GM08714 (cell line): ENCODE data around the gene CDH18.
"Not testable (repeated sequence)": the region's sequence is repeated elsewhere in the genome, so short reads cannot be mapped to it uniquely, and the experiment has no call there.

Experiments
- H3K4me3 ChIP-seq: fragments of 200-500 bp; sonication (Bioruptor generic); 2 replicates; pipeline ENCODE4 v1.5.1; 2014; ENCODE audit warnings: mild to moderate bottlenecking, low read length, inconsistent platforms
- ZNF274 ChIP-seq: IDR thresholded peaks from 2 replicates; pipeline ENCODE4 v1.6.1; 2012; ENCODE audit warnings: mild to moderate bottlenecking, low read depth, low read length

CDH18 gene

DNA sequence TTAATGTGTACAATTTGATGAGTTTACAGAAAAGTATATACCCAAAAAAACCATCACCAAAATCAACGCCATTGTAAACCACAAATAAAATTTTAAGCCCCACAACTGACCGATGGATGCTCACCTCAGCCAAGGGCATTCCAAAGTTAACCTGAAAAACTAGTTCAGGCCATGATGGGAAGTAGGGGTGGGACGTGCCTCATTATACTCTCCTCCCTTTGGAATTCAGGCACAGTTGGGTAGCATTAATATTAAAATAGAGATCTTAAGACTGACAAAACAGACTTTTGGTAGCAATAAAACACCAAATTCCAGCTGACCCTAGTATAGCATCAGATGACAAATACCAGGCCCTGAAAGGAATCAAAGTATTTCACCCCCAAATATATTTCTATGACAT, 129.0 kb downstream of the CDH18 start:
- no peak for TF ChIP-seq ZNF274
- H3K4me3 ChIP-seq: no peak overlapping the region

DNA sequence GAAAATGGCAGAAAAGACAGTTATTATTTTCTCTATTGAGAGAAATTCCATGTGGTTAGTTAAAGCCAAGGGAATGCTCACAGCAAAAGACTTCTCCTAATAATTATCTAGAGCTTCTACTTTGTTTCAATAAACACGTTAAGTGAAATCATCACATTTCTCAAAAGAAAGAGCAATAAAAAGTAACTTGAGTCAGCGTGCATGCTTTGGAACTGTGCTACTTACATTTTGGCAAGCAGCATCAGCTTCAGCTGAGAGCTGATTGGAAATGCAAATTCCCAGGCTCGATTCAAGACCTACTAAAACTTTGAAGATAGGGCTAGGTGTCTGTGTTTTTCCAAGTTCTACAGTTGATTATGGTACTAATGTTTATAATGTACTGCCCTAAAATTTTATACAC, 132.1 kb downstream of the CDH18 start:
- no peak for TF ChIP-seq ZNF274
- no peak overlapping the region for H3K4me3 ChIP-seq

DNA sequence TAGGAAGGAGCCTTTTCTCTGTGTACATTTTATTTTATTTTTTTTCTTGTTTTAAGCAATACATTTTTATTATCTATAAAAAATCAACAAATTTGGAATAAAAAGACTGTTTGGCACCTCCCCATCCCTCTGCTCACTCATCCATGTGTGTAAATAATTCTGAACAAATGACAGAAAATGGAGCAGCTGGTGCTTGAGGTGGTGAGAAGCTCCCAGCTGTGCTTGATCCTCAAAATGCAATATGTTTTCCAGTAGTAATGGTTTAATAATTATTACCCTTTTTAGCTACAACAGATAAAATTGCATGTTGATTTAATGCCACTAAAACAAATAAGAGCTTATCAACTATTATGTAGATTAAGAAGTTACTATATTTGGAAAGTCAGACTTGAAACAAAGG, 132.5 kb downstream of the CDH18 start:
- H3K4me3 ChIP-seq: no peak overlapping the region
- no peak for TF ChIP-seq ZNF274

DNA sequence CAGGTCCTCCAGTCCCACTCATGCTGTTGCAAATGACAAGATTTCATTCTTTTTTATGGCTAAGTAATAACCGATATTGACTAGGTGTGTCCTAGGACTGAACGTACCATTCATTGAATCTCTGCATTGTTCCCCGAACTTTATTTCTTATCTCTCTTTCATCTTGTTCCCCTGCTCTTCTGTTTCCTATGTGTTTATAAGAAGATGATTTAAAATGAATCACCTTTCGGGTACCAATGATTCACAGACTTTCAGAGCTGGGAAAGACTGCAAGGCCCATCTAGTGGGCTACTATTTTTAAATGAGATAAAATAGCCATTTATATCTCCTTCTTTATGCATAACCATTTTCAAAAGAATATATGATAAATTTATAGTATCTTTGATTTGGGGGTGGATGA, 133.0 kb downstream of the CDH18 start:
- no peak for TF ChIP-seq ZNF274
- no peak overlapping the region for H3K4me3 ChIP-seq

- H3K4me3 ChIP-seq: no peak overlapping the region
These were observed 134.3 kb downstream of the CDH18 start for GRCh38 chr5:19853616-19854240.

GRCh38 chr5:19837536-19838174, 150.3 kb downstream of the CDH18 start:
- no peak for TF ChIP-seq ZNF274
- no peak overlapping the region for H3K4me3 ChIP-seq

More at GRCh38 chr5:19853616-19854240, 134.3 kb downstream of the CDH18 start:
- TF ChIP-seq ZNF274: no peak

DNA sequence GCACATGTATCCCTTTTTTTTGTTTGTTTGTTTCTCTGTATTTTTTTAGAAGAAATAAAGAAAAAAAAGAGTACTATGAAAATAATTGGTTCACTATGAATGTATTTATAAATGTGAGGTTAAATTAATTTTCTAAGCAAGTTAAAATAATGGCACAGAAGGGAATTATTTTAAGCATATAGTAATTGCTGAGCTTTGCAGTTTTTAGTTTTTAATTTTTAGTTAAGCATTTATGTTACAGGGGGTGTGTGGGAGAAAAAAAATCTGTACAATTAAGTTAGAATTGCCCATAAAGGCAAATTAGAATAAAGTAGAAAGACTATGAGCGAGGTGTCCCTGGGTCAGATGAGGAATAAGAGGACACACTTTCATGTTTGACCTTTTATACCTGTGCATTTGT, 152.6 kb downstream of the CDH18 start:
- TF ChIP-seq ZNF274: no peak
- H3K4me3 ChIP-seq: no peak overlapping the region

GRCh38 chr5:19812720-19813119, 175.3 kb downstream of the CDH18 start:
- not testable (repeated sequence) for H3K4me3 ChIP-seq

DNA sequence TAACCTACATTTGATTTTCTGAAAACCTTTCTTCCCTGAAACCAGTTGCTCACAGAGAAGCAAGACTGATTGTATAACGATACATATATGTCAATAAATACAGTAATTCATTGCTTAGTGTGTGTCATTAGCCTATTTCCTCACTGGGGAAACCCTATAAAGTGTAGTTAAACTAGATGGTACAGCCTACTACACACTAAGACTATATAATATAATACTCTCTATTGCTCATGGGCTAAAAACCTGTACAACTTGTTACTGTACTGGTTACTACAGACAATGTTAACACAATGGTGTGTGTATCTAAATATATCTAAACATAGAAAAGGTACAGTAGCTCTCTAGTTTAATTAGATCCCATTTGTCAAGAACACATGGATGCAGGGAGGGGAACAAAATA, 181.2 kb downstream of the CDH18 start:
- no peak for TF ChIP-seq ZNF274
- no peak overlapping the region for H3K4me3 ChIP-seq

DNA sequence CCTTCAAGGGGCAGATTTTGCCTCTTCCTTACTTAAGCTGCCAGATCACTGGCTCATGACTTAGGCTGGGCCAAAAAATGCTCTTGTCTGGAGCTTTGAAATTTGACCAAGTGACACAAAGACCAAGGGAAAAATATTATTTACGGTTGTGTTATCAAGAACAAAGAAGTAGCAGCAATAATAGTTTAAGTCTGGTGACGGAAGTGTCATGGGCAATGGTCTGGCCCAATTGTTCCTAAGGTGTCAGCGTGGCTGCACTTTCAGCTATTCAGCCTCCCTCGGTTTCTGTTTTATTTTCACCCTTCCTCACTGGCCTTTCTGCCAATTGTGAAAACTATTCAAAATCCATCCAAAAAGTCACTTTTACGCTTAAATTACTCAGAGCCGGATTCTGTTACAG, 185.3 kb downstream of the CDH18 start:
- no peak for TF ChIP-seq ZNF274
- H3K4me3 ChIP-seq: no peak overlapping the region

- TF ChIP-seq ZNF274: no peak; the same call in 1 of the 2 replicates
These were observed 192.8 kb downstream of the CDH18 start for GRCh38 chr5:19795218-19795617.

DNA sequence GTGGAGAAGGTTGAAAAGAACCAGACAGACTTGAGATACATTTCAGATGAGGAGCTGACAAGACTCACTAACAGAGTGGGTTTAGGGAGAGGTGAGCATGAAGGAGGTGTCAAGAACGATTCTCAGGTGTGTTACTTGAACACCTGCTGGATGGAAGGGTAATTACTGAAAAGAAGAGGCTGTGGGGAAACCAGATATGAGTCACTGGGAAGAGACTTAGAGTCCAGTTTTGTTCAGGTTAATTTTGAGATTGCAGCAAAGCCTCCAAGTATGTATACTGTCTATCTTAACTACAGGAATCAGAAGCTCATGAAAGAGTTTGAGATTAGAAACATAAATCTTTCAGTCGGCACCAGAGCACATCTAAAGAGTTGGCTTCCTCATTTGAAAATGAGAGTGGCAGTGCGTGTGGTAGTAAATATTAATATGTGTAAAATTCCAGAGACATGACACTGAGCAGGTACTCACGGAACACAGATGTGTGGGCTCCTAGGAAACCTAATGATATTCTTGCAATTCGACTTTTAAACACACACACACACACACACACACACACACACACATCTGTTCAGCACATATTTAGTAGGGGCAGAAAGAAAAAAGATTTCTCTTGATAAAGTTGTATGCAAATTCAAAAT, 197.1 kb downstream of the CDH18 start:
- no peak overlapping the region for H3K4me3 ChIP-seq
- TF ChIP-seq ZNF274: no peak

More at GRCh38 chr5:19795218-19795617, 192.8 kb downstream of the CDH18 start:
- H3K4me3 ChIP-seq: no peak overlapping the region

- H3K4me3 ChIP-seq: no peak overlapping the region
- TF ChIP-seq ZNF274: no peak
These were observed 205.4 kb downstream of the CDH18 start for GRCh38 chr5:19782566-19782965.

DNA sequence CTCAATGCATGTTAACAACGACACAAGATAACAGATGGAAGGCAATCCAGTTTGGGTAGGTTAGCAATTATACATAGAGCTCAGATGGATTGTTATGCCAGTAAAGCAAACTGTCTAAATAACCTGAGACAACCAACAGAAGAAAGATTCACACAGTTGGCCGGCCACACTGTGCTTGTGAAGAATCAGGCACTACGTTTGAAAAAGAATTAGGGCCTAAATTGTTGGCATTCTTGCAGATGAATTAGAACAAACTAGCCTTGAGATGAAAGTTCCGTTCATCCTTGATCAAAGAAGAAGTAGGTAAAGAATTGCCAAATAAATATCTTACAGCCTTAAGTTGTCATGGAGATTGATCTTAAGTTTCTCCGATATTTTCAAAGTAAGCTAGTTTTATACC, 210.6 kb downstream of the CDH18 start:
- no peak for TF ChIP-seq ZNF274
- H3K4me3 ChIP-seq: no peak overlapping the region

GRCh38 chr5:19776886-19777285, 211.1 kb downstream of the CDH18 start:
- not testable (repeated sequence) for H3K4me3 ChIP-seq

DNA sequence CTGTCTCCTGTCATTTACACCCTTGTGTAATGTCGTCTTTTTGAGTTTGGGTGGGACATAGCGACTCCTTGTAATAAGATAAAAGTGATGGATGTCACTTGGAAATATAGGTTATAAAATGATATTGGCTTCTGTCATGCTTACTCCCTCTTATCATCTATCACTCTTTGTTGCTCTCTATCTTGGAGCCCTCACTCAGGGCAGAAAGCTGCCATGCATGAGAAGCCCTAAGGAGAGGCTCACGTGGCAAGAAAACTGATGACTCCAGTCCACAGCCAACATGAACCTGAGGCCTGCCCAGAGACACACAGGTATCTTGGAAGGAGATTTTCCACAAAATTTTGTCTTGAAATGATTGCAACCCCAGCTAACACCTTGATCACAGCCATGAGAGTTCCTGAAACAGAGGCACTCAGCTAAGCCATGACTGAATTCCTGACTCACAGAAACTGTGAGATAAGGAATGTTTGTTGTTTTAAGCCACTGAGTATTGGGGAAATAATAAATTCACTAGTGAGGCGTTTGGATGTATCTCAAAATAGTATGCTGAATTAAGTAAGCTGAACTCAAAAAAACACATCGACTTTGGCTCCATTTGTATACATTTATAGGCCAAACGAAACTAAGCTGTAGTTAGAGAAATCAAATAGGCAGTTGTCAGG, 216.7 kb downstream of the CDH18 start:
- TF ChIP-seq ZNF274: no peak

More for the DNA sequence above, 216.7 kb downstream of the CDH18 start:
- no peak overlapping the region for H3K4me3 ChIP-seq
